OCI-M1 (cell line): ENCODE measurements around the gene BMPR1B.

Experiments used
- DNase-seq: peaks from one replicate; lab custom pipeline; 2025; lab: John Stamatoyannopoulos, UW

BMPR1B gene

GRCh38 chr4:95038791-95039190 lies 281.0 kb downstream of the BMPR1B start:
- DNase-seq = no peak

DNA sequence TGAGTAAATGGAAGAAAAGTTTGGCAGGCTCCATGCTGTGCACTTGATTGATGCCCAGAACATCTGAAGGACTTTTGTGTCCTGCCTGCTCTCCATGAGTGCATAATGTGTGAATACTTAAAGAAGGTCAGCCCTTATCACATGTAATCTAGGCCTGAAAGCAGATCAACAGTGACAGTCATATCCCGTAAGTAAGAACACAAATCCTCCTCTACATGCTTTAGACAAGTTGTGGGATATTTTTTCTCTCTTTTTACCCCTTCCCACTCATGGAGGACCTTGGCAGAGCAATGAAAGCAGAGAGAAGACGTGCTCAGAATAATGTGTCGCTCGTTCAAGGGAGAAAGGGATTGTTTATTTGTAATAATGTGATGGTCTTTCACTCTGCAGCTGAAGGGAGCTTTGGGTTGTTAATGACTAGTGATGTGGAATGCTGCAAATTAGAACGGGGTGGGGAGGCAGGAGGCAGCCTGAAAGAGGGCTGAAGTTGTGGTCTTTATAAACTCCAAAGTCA lies 286.6 kb downstream of the BMPR1B start:
- DNase-seq = no peak

DNA sequence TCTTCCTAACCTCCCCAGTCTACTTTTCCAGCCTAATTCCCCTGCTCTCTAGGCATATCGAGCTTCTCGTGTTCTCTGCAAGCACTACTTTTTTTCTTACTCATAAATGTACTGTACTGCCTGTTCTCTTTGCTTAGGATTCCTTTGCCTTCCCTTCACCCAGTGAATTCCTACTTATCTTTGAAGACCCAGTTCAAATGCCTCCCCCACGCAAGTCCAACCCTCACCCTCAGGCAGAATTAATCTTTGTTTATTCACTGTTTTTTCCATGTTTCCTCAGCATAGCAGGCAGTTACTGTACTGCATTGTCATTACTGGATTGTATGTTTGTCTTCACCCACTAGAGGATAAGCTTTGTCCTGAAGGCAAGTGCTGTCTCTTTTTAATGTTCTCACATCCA lies 287.7 kb downstream of the BMPR1B start:
- no peak for DNase-seq

DNA sequence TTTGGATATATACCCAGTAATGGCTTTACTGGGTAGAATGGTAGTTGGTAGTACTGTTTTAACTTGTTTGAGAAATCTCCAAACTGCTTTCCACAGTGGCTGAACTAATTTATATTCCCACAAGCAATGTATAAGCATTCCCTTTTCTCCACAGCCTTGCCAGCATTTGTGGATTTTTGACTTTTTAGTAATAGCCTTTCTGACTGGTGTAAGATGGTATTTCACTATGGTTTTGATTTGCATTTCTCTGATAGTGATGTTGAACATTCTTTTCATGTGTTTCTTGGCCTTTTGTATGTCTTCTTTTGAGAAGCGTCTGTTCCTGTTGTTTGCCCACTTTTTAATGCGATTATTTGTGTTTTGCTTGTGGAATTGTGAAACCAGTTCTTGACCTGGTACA lies 290.5 kb downstream of the BMPR1B start:
- DNase-seq = no peak

GRCh38 chr4:95049551-95050233 lies 291.9 kb downstream of the BMPR1B start:
- no peak for DNase-seq

GRCh38 chr4:95050980-95051701 lies 293.4 kb downstream of the BMPR1B start:
- peak; percentile 12 for DNase-seq

DNA sequence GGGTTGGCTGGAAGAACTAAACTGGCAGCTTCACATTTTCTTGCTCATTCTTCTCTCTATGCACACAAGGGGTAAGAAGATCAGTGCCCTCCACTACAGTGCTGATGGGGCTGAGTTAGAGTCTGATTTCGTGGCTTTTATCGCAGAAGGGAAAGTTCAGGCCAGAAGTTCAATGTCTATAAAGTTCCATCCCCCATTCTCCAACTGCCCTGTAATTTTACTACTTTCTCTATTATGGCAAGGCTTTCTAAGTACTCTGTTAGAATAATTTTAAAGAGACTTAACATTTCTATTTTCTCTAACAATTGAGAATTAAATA lies 293.9 kb downstream of the BMPR1B start:
- no peak for DNase-seq

DNA sequence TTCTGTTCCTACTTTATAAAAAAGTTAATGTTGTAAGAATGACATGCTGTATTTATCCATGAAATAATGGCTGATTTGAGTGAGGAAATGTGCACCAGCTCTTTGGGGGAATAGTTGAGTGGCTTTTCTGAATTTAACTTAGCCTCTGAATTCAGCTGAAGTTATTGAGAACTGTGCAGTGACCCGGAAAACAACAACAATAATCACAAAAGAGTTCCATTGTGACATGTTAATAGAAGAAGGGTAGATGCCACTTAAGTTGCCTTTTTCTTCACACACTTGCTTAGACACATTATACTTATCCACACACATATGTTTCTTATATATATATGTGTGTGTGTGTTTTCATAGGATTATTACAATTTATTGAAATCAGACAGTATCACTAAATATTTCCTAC lies 301.2 kb downstream of the BMPR1B start:
- DNase-seq = no peak

GRCh38 chr4:95059663-95060062 lies 301.9 kb downstream of the BMPR1B start:
- no peak for DNase-seq

DNA sequence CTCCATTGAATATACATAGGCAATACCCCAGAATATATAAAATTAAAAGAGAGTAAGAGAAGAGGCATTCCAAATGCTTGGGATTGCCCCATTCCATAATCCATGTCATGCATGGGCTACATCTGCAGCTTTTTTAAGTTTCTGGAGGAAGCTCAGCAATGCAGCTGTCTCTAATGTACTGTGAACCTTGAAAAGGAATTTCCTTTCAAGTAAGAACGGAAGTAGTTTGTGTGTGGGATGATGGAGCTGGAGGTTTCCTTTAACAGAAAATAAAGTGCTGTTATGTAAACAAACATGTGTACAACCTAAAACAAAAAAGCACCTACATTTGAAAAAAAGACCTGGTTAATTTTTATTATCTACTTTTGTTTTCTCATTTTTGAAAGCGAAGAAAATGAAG lies 303.5 kb downstream of the BMPR1B start:
- no peak for DNase-seq

- peak; percentile 55 for DNase-seq
Measured at GRCh38 chr4:95061801-95062200, 304.0 kb downstream of the BMPR1B start.

DNA sequence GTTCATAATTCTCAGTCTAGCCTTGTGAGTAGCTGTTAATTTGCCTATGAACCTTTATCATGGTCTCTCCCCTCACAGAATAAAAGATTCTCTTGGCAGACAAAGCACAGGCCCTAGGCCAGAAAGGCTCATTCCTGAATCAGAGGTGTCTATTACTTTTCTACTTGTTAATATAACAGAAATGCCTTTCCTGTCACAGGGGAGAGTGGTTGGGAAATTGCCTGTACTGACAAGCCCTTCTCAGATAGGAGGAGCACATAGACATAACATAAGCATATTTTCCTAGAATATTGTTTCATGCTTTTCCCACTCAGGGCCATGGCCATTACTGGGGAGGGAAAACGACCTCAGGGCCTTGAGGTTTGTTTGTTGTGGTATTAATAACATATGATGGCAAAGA lies 308.3 kb downstream of the BMPR1B start:
- no peak for DNase-seq

- DNase-seq = no peak
Measured at GRCh38 chr4:95068401-95068800, 310.6 kb downstream of the BMPR1B start.

GRCh38 chr4:95068818-95069478 lies 311.2 kb downstream of the BMPR1B start:
- DNase-seq = no peak

- no peak for DNase-seq
Measured at GRCh38 chr4:95071851-95072250, 314.1 kb downstream of the BMPR1B start.

DNA sequence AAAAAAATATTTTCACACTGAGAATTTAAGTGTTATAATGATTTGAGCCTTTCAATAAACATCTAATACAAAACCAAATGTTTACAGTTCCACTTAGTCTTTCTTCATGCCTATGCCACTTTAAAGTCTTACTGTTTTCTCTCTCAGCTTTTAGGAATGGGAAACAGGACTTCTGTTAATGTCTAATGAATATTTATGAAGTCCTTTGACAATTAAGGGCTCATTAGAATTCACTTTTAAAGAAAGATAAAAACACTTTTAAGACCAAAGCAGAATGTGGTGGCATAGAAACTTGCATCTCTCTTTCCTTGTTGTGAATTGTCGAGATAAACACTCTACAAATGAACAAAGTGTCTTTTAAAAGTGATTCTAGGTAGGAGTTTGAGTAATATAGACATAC lies 315.9 kb downstream of the BMPR1B start:
- DNase-seq = no peak

DNA sequence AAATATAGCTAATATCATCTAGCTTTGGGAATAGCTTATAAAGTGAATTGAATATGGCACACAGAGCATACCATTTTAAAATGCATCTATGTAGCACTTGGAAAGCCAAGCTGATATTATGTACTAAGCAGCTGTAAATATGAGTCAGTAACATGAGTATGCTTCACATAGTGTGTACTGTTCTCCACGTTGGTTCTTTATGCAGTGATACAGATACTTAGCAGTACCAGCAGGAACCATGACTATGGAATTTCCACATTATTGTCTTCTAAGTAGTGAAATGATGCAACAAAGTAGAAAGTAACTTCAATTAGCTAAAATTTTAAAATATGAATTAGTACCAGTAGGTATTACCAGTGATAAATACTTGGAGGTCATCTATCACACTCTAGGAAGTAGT lies 320.1 kb downstream of the BMPR1B start:
- peak; percentile 9 for DNase-seq

- DNase-seq = no peak
Measured at GRCh38 chr4:95080969-95081368, 323.2 kb downstream of the BMPR1B start.

DNA sequence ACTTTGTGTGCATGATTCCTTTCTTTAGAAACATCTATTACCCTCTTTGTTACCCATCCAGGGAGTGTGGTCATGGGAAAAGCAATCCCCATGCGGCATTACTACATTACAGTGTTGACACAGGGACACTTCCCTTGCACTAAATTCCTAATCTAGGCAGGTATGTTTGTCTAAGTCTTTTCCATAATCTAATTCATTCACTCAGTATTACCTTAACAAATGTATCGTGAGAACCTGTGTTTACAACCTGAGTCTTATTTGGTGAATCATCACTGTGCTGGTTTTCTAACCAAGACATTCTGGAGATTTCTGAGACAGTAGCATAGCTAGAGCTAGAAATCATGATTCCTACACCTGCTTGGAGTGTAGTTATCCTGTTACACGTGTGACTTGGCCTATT lies 326.8 kb downstream of the BMPR1B start:
- no peak for DNase-seq

DNA sequence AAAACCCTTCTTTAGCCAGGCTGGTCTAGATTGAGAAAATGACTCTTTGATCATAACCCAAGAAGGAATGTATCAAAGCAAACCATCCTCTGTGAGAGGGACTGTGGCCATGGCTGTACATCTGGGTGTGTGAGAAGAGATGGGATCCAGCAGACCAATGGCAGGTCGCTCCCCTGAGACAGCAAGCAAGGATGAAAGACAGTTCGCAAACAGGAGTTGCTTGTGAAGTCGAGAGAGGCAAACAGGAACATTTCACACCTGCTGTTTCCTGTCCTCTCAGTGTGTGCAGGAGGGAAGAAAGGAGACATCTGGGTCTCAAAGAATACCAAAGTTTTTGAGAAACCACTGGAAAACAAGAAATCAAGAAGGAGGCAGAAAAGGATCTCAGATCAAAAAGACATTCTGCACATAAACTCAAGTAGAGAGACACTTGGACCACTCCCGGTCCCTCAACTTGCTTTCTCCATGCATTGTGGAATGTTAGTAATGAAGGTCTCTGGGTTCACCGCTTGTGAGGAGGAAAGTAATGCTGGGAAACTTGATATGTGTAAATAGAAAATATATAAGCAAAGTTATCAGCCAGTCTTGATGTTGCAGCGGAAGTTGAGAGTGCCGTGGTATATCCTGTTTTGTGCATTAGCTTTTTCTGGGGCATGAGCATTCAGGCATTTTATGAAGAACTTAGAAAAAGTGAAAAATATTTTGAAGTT lies 327.5 kb downstream of the BMPR1B start:
- no peak for DNase-seq

DNA sequence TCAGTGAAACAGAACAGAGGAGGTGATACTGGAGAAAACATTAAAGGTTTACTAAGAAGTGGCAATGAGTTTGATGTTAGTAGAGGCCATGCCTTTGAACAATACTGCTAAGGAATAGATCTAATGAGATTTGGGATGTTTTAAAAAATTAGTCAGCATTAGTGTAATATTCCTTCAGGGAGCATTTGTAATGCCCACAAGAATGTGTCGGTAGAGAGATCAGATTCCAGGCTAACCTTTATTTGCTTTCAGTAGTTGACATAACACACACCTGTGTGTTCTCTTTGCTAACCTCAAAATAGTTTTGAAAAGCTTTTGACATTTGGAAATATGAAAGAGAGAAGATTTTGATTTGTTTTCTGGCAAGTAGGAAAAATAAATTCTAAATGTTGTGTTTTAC lies 328.8 kb downstream of the BMPR1B start:
- no peak for DNase-seq

GRCh38 chr4:95087657-95088455 lies 330.1 kb downstream of the BMPR1B start:
- peak; percentile 48 for DNase-seq
